ENCODE data around the gene DHRS7C.

Gene DHRS7C

DNA sequence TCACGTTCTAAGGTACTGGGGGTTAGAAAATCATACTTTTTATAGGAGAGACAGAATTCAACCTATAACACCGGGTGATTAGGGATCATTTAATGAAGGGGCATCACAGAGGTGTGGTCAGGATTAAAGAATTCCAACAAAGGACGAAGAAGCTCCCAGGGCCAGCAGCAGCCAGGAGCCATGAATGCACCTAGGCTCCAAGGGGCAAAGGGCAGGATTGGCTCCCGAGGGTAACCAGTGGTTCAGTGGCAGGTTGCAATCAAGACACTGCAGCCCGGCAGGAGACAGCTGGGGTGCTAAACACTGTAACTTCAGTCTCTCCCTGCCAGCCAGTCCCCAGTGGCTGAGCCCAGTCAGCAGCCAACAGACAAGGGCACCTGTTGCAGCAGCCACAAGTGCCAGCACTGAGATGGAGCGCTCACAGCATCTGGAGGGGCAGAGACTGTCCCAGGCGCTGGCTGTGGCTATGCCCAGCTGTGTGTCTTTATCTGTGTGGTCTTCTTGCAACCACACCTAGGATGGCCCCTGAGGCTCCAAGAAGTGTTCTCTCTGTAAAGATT is 23.9 kb downstream of the DHRS7C start:
- Histone ChIP-seq H3K27me3 (ENCODE audit: low read depth) (no peaks in the 10 kb centered on the region), H3K4me1 (no peaks in the 10 kb centered on the region), H3K4me3 (no peak overlapping the region), H3K9me3 (no peaks in the 10 kb centered on the region), H3K36me3 (replicated peaks) (no peaks in the 10 kb centered on the region)
- in situ Hi-C loops (cut with MboI; ENCODE audit: low sequenced_read_pairs), result no loop called here
- no peak for DNase-seq (ENCODE audit: low spot score in 2 of 2)

GRCh38 chr17:9766970-9767369 is 24.4 kb downstream of the DHRS7C start:
- Histone ChIP-seq H3K4me3 (no peak overlapping the region), H3K4me1 (no peaks in the 10 kb centered on the region), H3K27me3 (ENCODE audit: low read depth) (no peaks in the 10 kb centered on the region), H3K9me3 (no peaks in the 10 kb centered on the region), H3K36me3 (replicated peaks) (no peaks in the 10 kb centered on the region)
- no peak for DNase-seq (ENCODE audit: low spot score in 2 of 2)
- in situ Hi-C loops (cut with MboI; ENCODE audit: low sequenced_read_pairs), result no loop called here

DNA sequence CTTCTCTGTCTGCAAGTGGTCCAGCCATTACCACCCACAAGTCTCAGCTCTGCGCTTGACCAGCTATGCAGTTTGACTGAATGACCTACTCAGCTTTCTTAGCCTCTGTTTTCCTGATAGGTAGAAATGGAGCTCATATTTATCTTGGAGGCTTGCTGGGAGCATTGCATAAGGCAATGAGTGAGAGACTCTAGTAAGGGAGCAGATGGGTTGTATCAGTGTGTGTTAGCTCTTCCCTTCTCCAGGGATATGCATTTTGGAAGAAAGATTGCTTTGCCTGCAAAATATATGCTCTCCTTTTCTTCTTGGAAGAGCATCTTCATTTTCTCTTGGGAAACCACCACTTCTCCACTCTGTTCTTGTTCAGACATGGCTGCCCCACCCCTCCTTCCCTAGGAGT is 26.1 kb downstream of the DHRS7C start:
- DNase-seq (ENCODE audit: low spot score in 2 of 2), result no peak
- Histone ChIP-seq H3K36me3 (replicated peaks) (no peaks in the 10 kb centered on the region), H3K4me1 (no peaks in the 10 kb centered on the region), H3K9me3 (no peaks in the 10 kb centered on the region), H3K4me3 (no peak overlapping the region), H3K27me3 (ENCODE audit: low read depth) (no peaks in the 10 kb centered on the region)
- in situ Hi-C loops (cut with MboI; ENCODE audit: low sequenced_read_pairs), result no loop called here

GRCh38 chr17:9763643-9764042 is 27.7 kb downstream of the DHRS7C start:
- Histone ChIP-seq H3K4me1 (no peaks in the 10 kb centered on the region), H3K4me3 (no peak overlapping the region), H3K36me3 (replicated peaks) (no peaks in the 10 kb centered on the region), H3K27me3 (ENCODE audit: low read depth) (no peaks in the 10 kb centered on the region), H3K9me3 (no peaks in the 10 kb centered on the region)
- DNase-seq (ENCODE audit: low spot score in 2 of 2), result no peak
- in situ Hi-C loops (cut with MboI; ENCODE audit: low sequenced_read_pairs), result no loop called here

GRCh38 chr17:9760266-9760665 is 31.1 kb downstream of the DHRS7C start:
- no peak for DNase-seq (ENCODE audit: low spot score in 2 of 2)
- in situ Hi-C loops (cut with MboI; ENCODE audit: low sequenced_read_pairs), result no loop called here
- no peaks in the 10 kb centered on the region for H3K36me3 ChIP-seq (replicated peaks)
- no peaks in the 10 kb centered on the region for H3K9me3 ChIP-seq
- no peak overlapping the region for H3K4me3 ChIP-seq
- H3K4me1 ChIP-seq, result no peaks in the 10 kb centered on the region
- no peaks in the 10 kb centered on the region for H3K27me3 ChIP-seq (ENCODE audit: low read depth)

GRCh38 chr17:9755083-9755482 is 36.3 kb downstream of the DHRS7C start:
- DNase-seq (ENCODE audit: low spot score in 2 of 2), result no peak
- H3K36me3 ChIP-seq (replicated peaks), result no peaks in the 10 kb centered on the region
- no peaks in the 10 kb centered on the region for H3K27me3 ChIP-seq (ENCODE audit: low read depth)
- in situ Hi-C loops (cut with MboI; ENCODE audit: low sequenced_read_pairs), result no loop called here
- no peak overlapping the region for H3K4me3 ChIP-seq
- no peaks in the 10 kb centered on the region for H3K9me3 ChIP-seq
- H3K4me1 ChIP-seq, result no peaks in the 10 kb centered on the region

GRCh38 chr17:9750524-9750923 is 40.9 kb downstream of the DHRS7C start:
- H3K27me3 ChIP-seq (ENCODE audit: low read depth), result no peaks in the 10 kb centered on the region
- H3K4me3 ChIP-seq, result no peak overlapping the region
- DNase-seq (ENCODE audit: low spot score in 2 of 2), result no peak
- no peaks in the 10 kb centered on the region for H3K9me3 ChIP-seq
- H3K4me1 ChIP-seq, result no peaks in the 10 kb centered on the region
- no peaks in the 10 kb centered on the region for H3K36me3 ChIP-seq (replicated peaks)
- in situ Hi-C loops (cut with MboI; ENCODE audit: low sequenced_read_pairs), result no loop called here

- Histone ChIP-seq H3K27me3 (ENCODE audit: low read depth) (no peaks in the 10 kb centered on the region), H3K9me3 (no peaks in the 10 kb centered on the region), H3K4me1 (no peaks in the 10 kb centered on the region), H3K36me3 (replicated peaks) (no peaks in the 10 kb centered on the region), H3K4me3 (no peak overlapping the region)
- in situ Hi-C loops (cut with MboI; ENCODE audit: low sequenced_read_pairs), result no loop called here
- no peak for DNase-seq (ENCODE audit: low spot score in 2 of 2)
Measured at GRCh38 chr17:9729735-9730420, 61.5 kb downstream of the DHRS7C start.

GRCh38 chr17:9729034-9729650 is 62.2 kb downstream of the DHRS7C start:
- Histone ChIP-seq H3K27me3 (ENCODE audit: low read depth) (no peaks in the 10 kb centered on the region), H3K9me3 (no peaks in the 10 kb centered on the region), H3K4me1 (no peaks in the 10 kb centered on the region), H3K36me3 (replicated peaks) (no peaks in the 10 kb centered on the region), H3K4me3 (no peak overlapping the region)
- in situ Hi-C loops (cut with MboI; ENCODE audit: low sequenced_read_pairs), result no loop called here
- peak; percentile 13 to 54 for DNase-seq (ENCODE audit: low spot score in 2 of 2)

GRCh38 chr17:9728564-9728963 is 62.8 kb downstream of the DHRS7C start:
- Histone ChIP-seq H3K27me3 (ENCODE audit: low read depth) (no peaks in the 10 kb centered on the region), H3K4me1 (no peaks in the 10 kb centered on the region), H3K36me3 (replicated peaks) (no peaks in the 10 kb centered on the region), H3K4me3 (no peak overlapping the region), H3K9me3 (no peaks in the 10 kb centered on the region)
- no peak for DNase-seq (ENCODE audit: low spot score in 2 of 2)
- in situ Hi-C loops (cut with MboI; ENCODE audit: low sequenced_read_pairs), result no loop called here

- H3K36me3 ChIP-seq (replicated peaks), result no peaks in the 10 kb centered on the region
- no peaks in the 10 kb centered on the region for H3K9me3 ChIP-seq
- H3K27me3 ChIP-seq (ENCODE audit: low read depth), result no peaks in the 10 kb centered on the region
- no peak for DNase-seq (ENCODE audit: low spot score in 2 of 2)
- in situ Hi-C loops (cut with MboI; ENCODE audit: low sequenced_read_pairs), result no loop called here
- H3K4me3 ChIP-seq, result no peak overlapping the region
- no peaks in the 10 kb centered on the region for H3K4me1 ChIP-seq
Measured at GRCh38 chr17:9728005-9728404, 63.4 kb downstream of the DHRS7C start.

GRCh38 chr17:9726291-9726690 is 65.1 kb downstream of the DHRS7C start:
- H3K36me3 ChIP-seq (replicated peaks), result no peaks in the 10 kb centered on the region
- no peak overlapping the region for H3K4me3 ChIP-seq
- in situ Hi-C loops (cut with MboI; ENCODE audit: low sequenced_read_pairs), result no loop called here
- H3K27me3 ChIP-seq (ENCODE audit: low read depth), result no peaks in the 10 kb centered on the region
- no peaks in the 10 kb centered on the region for H3K9me3 ChIP-seq
- no peaks in the 10 kb centered on the region for H3K4me1 ChIP-seq
- no peak for DNase-seq (ENCODE audit: low spot score in 2 of 2)

DNA sequence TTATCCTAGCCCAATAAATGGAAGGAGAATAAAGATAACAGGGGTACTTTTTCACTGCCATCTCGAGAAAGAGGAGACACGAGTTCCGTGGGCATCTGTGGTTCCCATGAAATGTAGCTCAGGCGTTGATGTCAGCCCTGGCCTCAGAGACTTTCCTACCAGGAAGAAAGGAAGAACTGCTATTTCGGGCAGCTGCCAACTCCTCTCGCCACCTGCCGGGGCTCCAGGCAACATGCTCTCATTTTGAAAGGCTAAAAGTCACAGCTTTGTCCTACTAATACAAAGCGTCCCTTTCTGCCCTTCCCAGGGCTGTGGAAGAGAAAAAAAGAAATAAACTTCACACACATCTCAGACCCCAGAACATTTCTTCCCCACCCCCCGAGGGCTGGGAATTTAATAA is 65.8 kb downstream of the DHRS7C start:
- Histone ChIP-seq H3K4me3 (no peak overlapping the region), H3K27me3 (ENCODE audit: low read depth) (no peaks in the 10 kb centered on the region), H3K4me1 (no peaks in the 10 kb centered on the region), H3K9me3 (no peaks in the 10 kb centered on the region), H3K36me3 (replicated peaks) (no peaks in the 10 kb centered on the region)
- in situ Hi-C loops (cut with MboI; ENCODE audit: low sequenced_read_pairs), result no loop called here
- DNase-seq (ENCODE audit: low spot score in 2 of 2), result no peak

Data from HAP-1 (cell line).